SK-N-SH (cell line): ENCODE results near the gene MEGF6. TPM values are rescaled to one million over a fixed set of nuclear protein-coding genes. Genes with fewer than 3 reads are reported as not detected.

Experiments used
- CTCF ChIA-PET: fragments of 300-600, 350-600 bp; formaldehyde crosslinking; extraction: SDS; loops from one replicate; lab custom pipeline; 2021; lab: Yijun Ruan, JAX
- POLR2A ChIA-PET: fragments of 350-600 bp; sonication (Branson Sonifier 250); formaldehyde crosslinking; extraction: SDS; loops from one replicate; lab custom pipeline; 2020; ENCODE audit warnings: antibody characterized with exemption, inconsistent platforms; lab: Yijun Ruan, JAX
- DNase-seq: peaks from one replicate; pipeline ENCODE4 v3.0.0; 2012
- H2AFZ ChIP-seq: fragments of 200-600 bp; sonication (generic); 2 replicates; pipeline ENCODE4 v1.8.1; 2016; ENCODE audit warnings: antibody characterized with exemption, mild to moderate bottlenecking, low read depth
- H3F3A ChIP-seq: fragments of 200-600 bp; sonication (generic); replicated peaks from 2 replicates; pipeline ENCODE3; 2016; ENCODE audit warnings: antibody characterized with exemption, mild to moderate bottlenecking; ENCODE audit not compliant: insufficient read depth
- H3K27ac ChIP-seq, 2 experiments: fragments of 200-500 bp in 1 of 2; fragments of 200-600 bp in 1 of 2; sonication (Bioruptor generic) in 1 of 2; sonication (generic), shearing (Covaris generic) in 1 of 2; 2 replicates each; pipeline versions ENCODE4 v1.5.1 to v1.6.1; 2014 to 2016; ENCODE audit warnings: low read depth in 2 of 2, inconsistent platforms in 1 of 2, low read length in 1 of 2, mild to moderate bottlenecking in 1 of 2, mixed read lengths in 1 of 2
- H3K27me3 ChIP-seq: fragments of 200-600 bp; sonication (generic), shearing (Covaris generic); 2 replicates; pipeline ENCODE4 v1.6.1; 2016; ENCODE audit warnings: mixed run types; ENCODE audit not compliant: insufficient read depth
- H3K36me3 ChIP-seq, 2 experiments: fragments of 200-500 bp in 1 of 2; fragments of 200-600 bp in 1 of 2; sonication (Bioruptor generic) in 1 of 2; sonication (generic) in 1 of 2; replicated peaks in 1 of 2; 2 replicates each; pipeline versions ENCODE3 to v1.5.1; 2014 to 2016; ENCODE audit warnings: low read length in 1 of 2, mild to moderate bottlenecking in 1 of 2; ENCODE audit not compliant: insufficient read depth in 2 of 2, control insufficient read depth in 1 of 2
- H3K4me1 ChIP-seq, 2 experiments: fragments of 200-500 bp in 1 of 2; fragments of 200-600 bp in 1 of 2; sonication (Bioruptor generic) in 1 of 2; sonication (generic), shearing (Covaris generic) in 1 of 2; 2 replicates each; pipeline versions ENCODE4 v1.5.1 to v1.6.1; 2014 to 2016; ENCODE audit warnings: low read depth in 1 of 2, low read length in 1 of 2, mixed run types in 1 of 2; ENCODE audit not compliant: insufficient read depth in 2 of 2, control insufficient read depth in 1 of 2
- H3K4me2 ChIP-seq: fragments of 200-600 bp; sonication (generic), shearing (Covaris generic); 2 replicates; pipeline ENCODE4 v1.6.1; 2017; ENCODE audit warnings: mixed run types
- H3K4me3 ChIP-seq, 2 experiments: fragments of 200-500 bp in 1 of 2; fragments of 200-600 bp in 1 of 2; sonication (Bioruptor generic) in 1 of 2; sonication (generic), shearing (Covaris generic) in 1 of 2; 2 replicates each; pipeline versions ENCODE4 v1.5.1 to v1.8.1; 2014 to 2016; ENCODE audit warnings: low read depth in 2 of 2, inconsistent platforms in 1 of 2, low read length in 1 of 2, mild to moderate bottlenecking in 1 of 2, mixed read lengths in 1 of 2, moderate library complexity in 1 of 2
- H3K79me2 ChIP-seq: fragments of 200-600 bp; sonication (generic); 2 replicates; pipeline ENCODE4 v1.8.1; 2017; ENCODE audit warnings: mild to moderate bottlenecking; ENCODE audit not compliant: insufficient read depth
- H3K9ac ChIP-seq: fragments of 200-600 bp; sonication (generic); 2 replicates; pipeline ENCODE4 v1.6.1; 2017; ENCODE audit warnings: mixed run types
- H3K9me2 ChIP-seq: fragments of 200-600 bp; sonication (generic); 2 replicates; pipeline ENCODE4 v1.6.1; 2017; ENCODE audit warnings: mixed run types
- H3K9me3 ChIP-seq: fragments of 200-600 bp; sonication (generic); 2 replicates; pipeline ENCODE4 v1.6.1; 2017; ENCODE audit warnings: mixed run types, mild to moderate bottlenecking, moderate library complexity
- H4K20me1 ChIP-seq: fragments of 200-600 bp; sonication (generic); 2 replicates; pipeline ENCODE4 v1.6.1; 2017; ENCODE audit warnings: mild to moderate bottlenecking, mixed run types; ENCODE audit not compliant: insufficient read depth
- CHD2 ChIP-seq: fragments of 150-350 bp; IDR thresholded peaks from 2 replicates; pipeline ENCODE4 v1.6.1; 2018; ENCODE audit warnings: low read length; ENCODE audit not compliant: partially characterized antibody
- CTCF ChIP-seq: fragments of 200-600 bp; sonication (generic); IDR thresholded peaks from 2 replicates; pipeline ENCODE4 v1.6.1; 2017; ENCODE audit warnings: antibody characterized with exemption, mild to moderate bottlenecking, moderate library complexity
- ELF1 ChIP-seq: IDR thresholded peaks from 2 replicates; pipeline ENCODE4 v1.4.0; 2012
- EP300 ChIP-seq, 2 experiments: IDR thresholded peaks; 2 replicates each; pipeline versions ENCODE4 v1.4.0 to v1.6.1; 2012; ENCODE audit warnings: borderline replicate concordance in 1 of 2, low read depth in 1 of 2, low read length in 1 of 2
- FOSL2 ChIP-seq: IDR thresholded peaks from 2 replicates; pipeline ENCODE4 v1.4.0; 2012; ENCODE audit warnings: low read depth, mild to moderate bottlenecking, moderate library complexity, borderline replicate concordance
- FOXJ3 ChIP-seq: sonication (generic); formaldehyde crosslinking; IDR thresholded peaks from 2 replicates; pipeline ENCODE4 v1.5.1; 2020; ENCODE audit warnings: mild to moderate bottlenecking, missing genetic modification reagents
- GABPA ChIP-seq: IDR thresholded peaks from 2 replicates; pipeline ENCODE4 v1.4.0; 2012; ENCODE audit warnings: low read depth, mild to moderate bottlenecking
- JUND ChIP-seq: IDR thresholded peaks from 2 replicates; pipeline ENCODE4 v1.4.0; 2012
- MAX ChIP-seq: IDR thresholded peaks from 2 replicates; pipeline ENCODE4 v1.4.0; 2012; ENCODE audit warnings: low read depth
- MEF2A ChIP-seq: IDR thresholded peaks from 2 replicates; pipeline ENCODE4 v1.4.0; 2012; ENCODE audit warnings: low read depth, borderline replicate concordance
- PBX3 ChIP-seq: IDR thresholded peaks from 2 replicates; pipeline ENCODE4; 2012
- REST ChIP-seq: IDR thresholded peaks from 2 replicates; pipeline ENCODE4 v1.6.1; 2012; ENCODE audit warnings: mild to moderate bottlenecking, low read depth, low read length, moderate library complexity
- SMC3 ChIP-seq: IDR thresholded peaks from 2 replicates; pipeline ENCODE4 v1.6.1; 2012; ENCODE audit warnings: low read depth, low read length, improper control_type of control experiment
- TAF1 ChIP-seq: IDR thresholded peaks from 2 replicates; pipeline ENCODE4 v1.6.1; 2012; ENCODE audit warnings: low read depth, mild to moderate bottlenecking, low read length, moderate library complexity, borderline replicate concordance
- TCF12 ChIP-seq: IDR thresholded peaks from 2 replicates; pipeline ENCODE4 v1.4.0; 2012
- USF1 ChIP-seq: IDR thresholded peaks from 2 replicates; pipeline ENCODE4 v1.4.0; 2012; ENCODE audit warnings: low read depth, borderline replicate concordance
- USF2 ChIP-seq: fragments of 150-350 bp; IDR thresholded peaks from 2 replicates; pipeline ENCODE4 v1.6.1; 2017; ENCODE audit warnings: antibody characterized with exemption, low read length, low read depth, borderline replicate concordance
- whole genome bisulfite sequencing: methylation state at CpG from one replicate; pipeline ENCODE4 v1.1.6; 2017; ENCODE audit warnings: low lambda C conversion rate; 5-methylcytosine and 5-hydroxymethylcytosine counted together
- polyA plus RNA-seq, 3 experiments: library from polyadenylated mRNA; depleted of rRNA; stranded (reverse); fragments of >200 nt; gene quantifications; 2 replicates each; pipeline ENCODE4 v1.2.3, GENCODE V29; 2012

Gene MEGF6
- polyA plus RNA-seq, 1 of the 3 experiments (the other 2 are of a cell fraction) = 7.6 TPM

GRCh38 chr1:3529099-3529729 is 82.1 kb downstream of the MEGF6 start:
- Histone ChIP-seq H3K4me1 (peaks cover 0 to 43% of the 10 kb centered on the region in 2 experiments; a peak in 1 of 4 replicates), H3K27ac (no peak overlapping the region), H3K79me2 (peaks cover 8% of the 10 kb centered on the region; the same call in 1 of the 2 replicates), H3K27me3 (no peaks in the 10 kb centered on the region), H4K20me1 (no peaks in the 10 kb centered on the region), H3K9me2 (no peaks in the 10 kb centered on the region), H2AFZ (no peak overlapping the region), H3K9me3 (no peaks in the 10 kb centered on the region), H3K4me3 (no peak overlapping the region), H3K4me2 (peak overlapping the region; percentile 11; the same call in 1 of the 2 replicates), H3F3A (peaks cover 3% of the 10 kb centered on the region), H3K9ac (no peak overlapping the region), H3K36me3 (no peaks in the 10 kb centered on the region)
- DNase-seq = no peak
- ChIA-PET CTCF (interaction anchor here (0.6 to 2.0 kb wide), 8 partner anchors 13 to 1147 kb away, joined by 3 to 7 read pairs (median 5); no protein-coding TSS in a partner anchor), POLR2A (no interaction called here)
- TF ChIP-seq CTCF (no peak), PBX3 (no peak)
- WGBS = no CpG with 5 or more reads among the region's 17 CpGs

GRCh38 chr1:3527774-3528173 is 83.5 kb downstream of the MEGF6 start:
- Histone ChIP-seq H3K36me3 (no peaks in the 10 kb centered on the region), H3K79me2 (peaks cover 8% of the 10 kb centered on the region; the same call in 1 of the 2 replicates), H3F3A (peaks cover 3% of the 10 kb centered on the region), H3K9me2 (no peaks in the 10 kb centered on the region), H3K4me1 (peaks cover 0 to 57% of the 10 kb centered on the region in 2 experiments; a peak in 1 of 4 replicates), H3K27me3 (no peaks in the 10 kb centered on the region), H2AFZ (no peak overlapping the region), H3K4me3 (no peak overlapping the region)
- POLR2A ChIA-PET = no interaction called here
- CTCF ChIA-PET = interaction anchor here (1.0 to 3.1 kb wide), 3 partner anchors 10 to 91 kb away, joined by 3 to 12 read pairs (median 5); no protein-coding TSS in a partner anchor
- TF ChIP-seq USF1 = no peak
- no peak for TF ChIP-seq PBX3
- TF ChIP-seq FOXJ3 (CRISPR knock-in tag) = no peak
- TF ChIP-seq CHD2 = no peak
- TF ChIP-seq JUND = no peak
- no peak for TF ChIP-seq REST
- no peak for TF ChIP-seq MEF2A
- no peak for TF ChIP-seq GABPA
- TF ChIP-seq TAF1 = no peak
- no peak for TF ChIP-seq SMC3
- TF ChIP-seq USF2 = no peak
- no peak for TF ChIP-seq TCF12
- no peak for TF ChIP-seq ELF1
- TF ChIP-seq EP300 (IDR thresholded peaks at IDR 0.05; ENCODE audit: borderline replicate concordance in 1 of 2, low read depth in 1 of 2, low read length in 1 of 2) = no peak
- no peak for TF ChIP-seq MAX
- no peak for TF ChIP-seq FOSL2
- TF ChIP-seq, all 33 proteins: peak for 0
- H3K4me2 ChIP-seq = no peak overlapping the region
- H4K20me1 ChIP-seq = no peaks in the 10 kb centered on the region
- H3K9me3 ChIP-seq = no peaks in the 10 kb centered on the region
- no peak overlapping the region for H3K9ac ChIP-seq
- no CpG with 5 or more reads among the region's 12 CpGs for WGBS
- no peak overlapping the region for H3K27ac ChIP-seq
- no peak for DNase-seq
